HG02798 (cell line): ENCODE data around the gene U2AF1.
"Not testable (repeated sequence)": the region's sequence is repeated elsewhere in the genome, so short reads cannot be mapped to it uniquely, and the experiment has no call there.

Experiments
- ATAC-seq: cut with Tn5 transposase; IDR thresholded peaks from one replicate; pipeline ENCODE4 v1.9.1; 2021; ENCODE audit warnings: mild to moderate bottlenecking; ENCODE audit not compliant: unreplicated experiment, poor library complexity

U2AF1 gene, protein sequence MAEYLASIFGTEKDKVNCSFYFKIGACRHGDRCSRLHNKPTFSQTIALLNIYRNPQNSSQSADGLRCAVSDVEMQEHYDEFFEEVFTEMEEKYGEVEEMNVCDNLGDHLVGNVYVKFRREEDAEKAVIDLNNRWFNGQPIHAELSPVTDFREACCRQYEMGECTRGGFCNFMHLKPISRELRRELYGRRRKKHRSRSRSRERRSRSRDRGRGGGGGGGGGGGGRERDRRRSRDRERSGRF

DNA sequence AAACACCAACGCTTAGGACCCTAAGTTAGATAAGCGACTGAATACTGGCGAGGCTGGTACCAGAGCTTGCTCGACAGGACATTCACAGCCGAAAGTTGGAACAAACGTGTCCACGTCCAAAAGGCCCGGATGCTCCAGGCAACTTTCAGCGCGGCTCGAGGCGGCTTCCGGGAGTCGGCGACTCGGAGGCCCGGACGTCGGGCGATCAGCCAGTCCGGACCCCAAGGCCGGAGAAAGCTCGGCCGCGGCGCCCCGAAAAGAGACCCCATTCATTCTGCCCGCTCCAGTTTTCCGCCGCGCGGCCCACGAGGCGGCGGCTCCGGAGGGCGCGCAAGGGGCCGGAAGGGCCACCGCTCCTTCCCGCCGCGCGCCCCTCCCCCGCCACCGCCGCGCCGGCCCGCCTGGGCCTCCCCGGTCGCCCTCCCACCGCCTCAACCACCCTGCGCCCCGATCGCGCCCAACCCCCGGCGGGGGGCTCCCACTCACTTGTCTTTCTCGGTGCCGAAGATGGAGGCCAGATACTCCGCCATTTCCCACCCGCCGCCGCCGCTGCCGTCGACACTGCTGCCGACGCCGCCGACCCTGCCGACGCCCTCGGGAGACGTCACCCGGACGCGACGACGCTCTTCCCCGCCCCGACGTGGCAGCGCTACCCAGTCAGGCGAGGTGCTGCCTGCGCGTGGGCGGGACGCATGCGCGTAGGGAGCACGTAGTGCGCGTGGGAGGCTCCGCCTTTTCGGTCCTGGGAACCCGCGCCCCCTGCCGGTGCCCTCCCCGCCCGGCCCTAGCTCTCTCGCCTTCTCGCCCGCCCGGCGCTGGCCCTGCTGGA lies at the start of gene U2AF1:
U2AF1 (minus strand) TSS at position 606 of the 829 bp plus-strand sequence; CDS start at position 530, 76 bp downstream.
- peak; percentile 88 for ATAC-seq

DNA sequence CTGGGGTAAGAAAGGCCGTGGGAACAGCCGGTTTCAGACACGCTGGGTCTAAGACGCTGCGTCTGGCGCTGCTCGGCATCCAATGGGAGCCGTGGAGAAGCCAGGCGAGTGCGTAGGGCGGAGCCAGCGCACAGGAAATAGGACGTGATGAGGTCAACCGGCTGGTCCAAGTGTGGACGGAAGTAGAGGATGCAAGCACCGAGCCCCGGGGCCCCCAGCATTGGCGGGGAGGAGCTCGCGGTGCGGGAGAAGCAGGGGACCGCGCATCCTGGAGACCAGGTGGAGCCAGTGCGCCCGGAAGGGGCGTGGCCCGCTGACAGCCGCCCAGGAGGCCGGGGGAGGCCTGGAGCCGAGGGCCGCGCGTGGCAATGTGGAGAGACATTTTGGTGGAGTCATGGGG lies 46.2 kb upstream of the U2AF1 start:
- not testable (repeated sequence) for ATAC-seq

DNA sequence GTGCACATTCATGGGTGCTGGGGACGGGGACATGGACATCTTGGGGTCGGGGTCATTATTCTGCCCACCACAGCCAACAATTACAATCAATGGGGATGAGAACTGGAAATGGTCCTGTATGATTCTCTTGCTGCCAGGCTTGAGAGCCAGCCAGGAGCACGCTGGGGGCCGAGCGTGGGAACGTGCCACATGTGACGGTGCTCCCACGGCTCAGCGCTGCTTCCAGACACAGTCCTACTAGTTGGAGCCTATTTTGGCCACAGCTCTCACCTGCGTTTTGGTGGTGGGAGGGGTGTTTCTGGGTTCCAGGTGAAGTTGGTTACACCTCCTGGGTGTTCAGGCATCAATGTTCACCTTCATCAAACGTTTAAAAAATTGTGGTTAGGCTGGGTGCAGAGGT lies 42.0 kb upstream of the U2AF1 start:
- ATAC-seq = not testable (repeated sequence)

DNA sequence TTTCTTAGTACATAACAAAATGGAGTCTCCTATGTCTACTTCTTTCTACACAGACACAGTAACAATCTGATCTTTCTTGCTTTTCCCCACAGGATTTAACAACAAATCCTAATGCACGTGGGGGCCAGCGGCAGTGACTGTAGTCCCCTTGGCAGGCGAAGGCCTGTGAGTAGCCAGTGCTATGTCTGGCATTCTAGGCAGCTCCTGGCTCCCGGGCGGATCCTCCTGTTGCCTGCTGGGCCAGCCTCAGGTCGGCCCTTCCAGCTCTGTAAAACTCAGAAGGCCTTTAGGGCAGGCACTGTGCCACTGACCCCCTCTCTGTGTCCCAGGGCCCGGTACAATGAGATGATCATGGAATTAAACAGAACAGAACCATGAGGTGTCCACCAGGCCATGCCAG lies 40.6 kb upstream of the U2AF1 start:
- ATAC-seq = not testable (repeated sequence)

DNA sequence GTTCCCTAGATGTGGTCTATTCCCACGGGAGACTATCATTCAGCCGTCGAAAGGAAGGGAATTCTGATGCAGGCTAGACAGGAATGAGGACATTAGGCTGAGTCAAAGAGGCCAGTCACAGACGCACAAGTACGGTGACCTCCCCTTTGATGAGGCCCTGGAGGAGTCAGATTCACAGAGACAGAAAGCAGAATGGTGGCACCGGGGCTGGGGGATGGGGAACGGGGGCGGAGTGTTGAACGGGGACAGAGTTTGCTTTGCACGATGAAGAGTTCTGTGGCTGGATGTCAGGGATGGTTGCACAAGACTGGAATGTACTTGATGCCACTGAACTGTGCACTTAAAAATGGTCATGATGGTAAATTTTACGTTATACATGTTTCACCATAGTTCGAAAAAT lies 39.3 kb upstream of the U2AF1 start:
- ATAC-seq = not testable (repeated sequence)

DNA sequence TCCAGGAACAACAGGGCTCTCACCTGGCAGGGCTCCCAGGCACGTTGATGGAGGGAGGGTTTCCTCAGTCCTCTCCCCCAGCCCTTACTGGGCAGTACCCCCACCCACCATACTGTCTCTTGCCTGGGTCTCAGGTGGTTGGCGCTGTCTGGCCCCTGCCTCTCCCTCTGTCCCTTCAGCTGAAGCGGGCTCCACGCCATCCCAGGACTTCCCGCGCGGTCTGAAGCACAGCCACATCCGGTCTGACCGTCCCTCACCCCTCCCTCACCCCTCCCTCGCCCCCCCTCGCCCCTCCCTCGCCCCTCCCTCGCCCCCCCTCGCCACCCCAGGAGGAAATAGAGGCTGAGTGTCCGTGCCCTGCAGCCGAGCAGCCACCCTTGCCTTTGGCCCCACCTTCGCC lies 34.0 kb upstream of the U2AF1 start:
- ATAC-seq = not testable (repeated sequence)

DNA sequence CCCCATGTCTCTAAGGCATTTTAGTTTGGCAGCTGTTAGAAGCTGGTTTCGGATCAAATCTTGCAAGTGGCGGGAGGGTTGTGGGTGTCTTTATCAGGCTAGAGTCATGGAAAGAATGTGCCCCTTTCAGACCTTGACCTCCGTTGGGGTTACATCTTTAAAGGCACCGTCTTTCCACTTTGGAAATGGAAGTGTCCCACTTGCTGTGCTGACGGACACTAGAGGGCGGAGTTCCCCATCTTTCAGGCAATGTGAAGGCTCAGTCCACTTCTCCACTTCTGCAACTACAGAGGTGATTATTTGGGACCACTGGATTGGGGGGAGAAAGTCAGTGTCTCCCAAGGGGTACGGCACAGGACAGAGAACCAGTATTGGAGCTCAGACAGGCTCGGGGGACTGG lies 31.6 kb upstream of the U2AF1 start:
- ATAC-seq = not testable (repeated sequence)

DNA sequence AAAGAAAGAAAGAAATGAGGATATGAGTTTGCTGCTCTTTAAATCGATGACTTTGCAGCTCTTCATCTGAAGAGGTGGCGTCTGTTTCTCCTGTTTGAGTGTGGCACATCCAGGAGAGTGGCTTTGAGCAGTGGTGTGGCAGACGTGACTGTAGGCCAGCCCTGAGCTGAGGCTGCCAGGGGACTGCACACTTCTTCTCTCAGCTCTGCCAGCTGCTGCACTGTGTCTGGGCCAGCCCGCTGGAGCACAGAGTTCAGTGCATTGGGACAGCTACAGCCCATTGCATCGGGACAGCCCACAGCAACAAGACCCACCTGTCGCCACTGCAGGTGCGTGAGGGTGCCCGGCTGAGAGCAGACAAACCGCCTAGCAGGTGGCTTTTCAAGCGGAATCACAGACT lies 27.1 kb upstream of the U2AF1 start:
- ATAC-seq = not testable (repeated sequence)

DNA sequence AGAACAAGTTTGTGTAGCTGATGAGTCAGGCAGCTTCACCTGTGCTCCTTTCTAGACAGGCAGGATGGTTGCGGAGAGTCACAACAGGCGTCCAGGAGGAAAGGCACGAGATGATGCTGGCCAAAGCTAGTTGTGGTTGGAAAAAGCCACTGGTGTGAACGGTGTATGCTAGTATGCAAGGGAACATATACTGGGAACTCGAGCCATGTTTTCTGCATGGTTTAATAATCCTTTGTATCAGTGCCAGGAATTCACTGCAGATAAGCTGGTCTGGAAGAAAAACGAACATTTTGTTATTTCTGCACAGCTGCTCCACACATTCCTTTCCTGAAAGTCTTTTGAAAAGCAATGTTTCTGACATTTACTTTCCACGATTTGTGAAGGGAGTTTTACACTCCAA lies 22.7 kb upstream of the U2AF1 start:
- not testable (repeated sequence) for ATAC-seq

DNA sequence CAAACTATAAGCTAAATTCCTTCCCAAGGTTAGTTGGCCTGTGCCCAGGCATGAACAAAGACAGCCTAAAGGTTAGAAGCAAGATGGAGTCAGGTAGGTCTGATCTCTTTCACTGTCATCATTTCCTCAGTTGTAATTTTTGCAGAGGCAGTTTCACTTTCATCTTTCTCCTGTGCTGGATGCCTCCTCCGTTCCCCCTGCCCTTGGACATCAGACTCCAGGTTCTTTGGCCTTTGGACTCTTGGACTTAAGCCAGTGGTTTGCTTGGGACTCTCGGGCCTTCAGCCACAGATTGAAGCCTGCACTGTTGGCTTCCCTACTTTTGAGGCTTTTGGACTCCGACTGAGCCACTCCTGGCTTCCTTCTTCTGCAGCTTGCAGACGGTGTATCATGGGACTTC lies 8.6 kb upstream of the U2AF1 start:
- not testable (repeated sequence) for ATAC-seq

DNA sequence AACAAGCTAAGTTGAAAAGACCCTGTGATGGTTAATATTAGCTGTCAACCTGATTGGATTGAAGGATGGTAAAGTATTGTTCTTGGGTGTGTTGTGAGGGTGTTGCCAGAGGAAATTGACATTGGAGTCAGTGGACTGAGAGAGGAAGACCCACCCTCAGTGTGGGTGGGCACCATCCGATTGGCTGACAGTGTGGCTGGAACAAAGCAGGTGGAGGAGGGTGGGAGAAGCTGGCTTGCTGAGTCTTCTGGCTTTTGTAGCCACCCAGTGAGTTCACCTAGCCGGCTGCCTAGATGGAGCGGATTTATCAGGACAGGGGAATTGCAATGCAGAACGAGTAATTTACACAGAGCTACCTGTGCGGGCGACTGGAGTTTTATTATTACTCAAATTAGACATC lies 7.1 kb upstream of the U2AF1 start:
- not testable (repeated sequence) for ATAC-seq

DNA sequence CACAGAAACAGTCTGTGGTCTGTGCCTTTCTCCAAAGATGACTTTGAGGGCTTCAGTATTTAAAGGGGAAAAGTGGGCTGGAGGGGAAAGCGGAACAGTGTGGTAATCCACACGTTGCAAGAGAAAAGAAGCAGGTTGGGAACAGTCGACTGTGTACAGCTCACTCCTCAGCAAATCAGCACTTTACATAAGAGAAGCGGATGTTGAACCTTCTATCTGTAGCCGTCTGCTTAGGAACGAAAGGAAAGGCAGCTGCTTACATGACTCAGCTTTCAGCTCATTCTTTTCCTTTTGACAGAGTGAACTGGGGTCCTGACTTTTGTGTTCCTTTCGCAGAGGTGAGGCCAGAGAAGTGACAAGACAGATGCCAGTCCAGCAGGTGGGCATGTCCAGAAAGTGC lies 1.6 kb upstream of the U2AF1 start:
- ATAC-seq = not testable (repeated sequence)

DNA sequence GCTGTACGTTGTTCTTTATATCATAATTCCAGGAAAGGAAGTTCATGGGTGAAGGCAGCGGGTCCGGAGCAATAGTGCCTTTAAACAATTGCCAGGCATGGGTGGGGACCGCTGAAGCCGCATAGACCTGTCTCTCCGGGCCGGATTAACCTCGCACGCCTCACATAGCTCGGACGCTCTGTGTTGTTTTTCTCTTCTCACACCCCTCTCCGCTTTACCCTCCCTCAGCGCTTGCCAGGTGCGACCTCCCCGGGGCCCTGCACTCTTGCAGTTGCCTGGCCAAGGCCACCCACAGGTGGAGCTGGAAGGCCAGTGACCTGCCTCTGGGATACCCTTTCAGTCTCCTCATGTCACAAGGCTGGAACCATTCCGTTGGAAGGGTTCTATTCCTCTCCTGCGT lies 807 bp upstream of the U2AF1 start:
- not testable (repeated sequence) for ATAC-seq

DNA sequence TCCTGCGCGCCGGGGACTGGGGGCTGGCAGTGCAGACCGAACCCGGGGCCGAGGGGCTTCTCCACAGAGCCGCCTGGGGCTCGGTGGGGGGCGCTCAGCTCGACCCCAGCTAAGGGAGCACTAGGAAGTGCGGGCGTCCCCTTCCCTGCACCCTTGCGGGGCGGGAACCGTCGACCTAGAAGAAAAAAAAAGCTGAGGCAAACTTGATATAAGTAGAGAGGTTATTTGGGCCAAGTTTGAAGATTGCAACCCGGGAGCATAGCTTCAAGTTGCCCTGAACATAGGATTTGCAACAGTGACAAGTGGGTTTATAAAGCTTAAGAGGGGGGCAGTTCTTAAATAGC lies 396 bp upstream of the U2AF1 start:
- ATAC-seq = not testable (repeated sequence)

DNA sequence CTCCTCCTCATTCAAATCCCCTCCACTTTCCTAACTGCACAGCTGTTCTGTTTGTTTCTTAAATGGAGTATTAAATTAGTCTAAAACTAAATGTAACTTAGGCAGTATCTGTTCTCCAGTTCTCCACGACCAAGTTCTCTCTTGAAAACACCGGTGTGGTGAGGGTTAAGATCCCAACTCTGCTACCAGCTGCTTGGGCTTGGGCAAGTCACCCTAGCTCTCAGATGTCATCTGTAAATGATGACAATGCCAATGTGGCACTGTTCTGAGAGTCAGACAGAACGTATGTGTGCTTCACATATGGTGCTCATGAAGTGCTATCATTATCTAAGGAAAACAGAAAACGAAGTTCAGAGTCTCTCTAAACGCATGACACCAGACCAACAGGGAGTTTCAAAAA lies 2.7 kb downstream of the U2AF1 start:
- ATAC-seq = not testable (repeated sequence)

DNA sequence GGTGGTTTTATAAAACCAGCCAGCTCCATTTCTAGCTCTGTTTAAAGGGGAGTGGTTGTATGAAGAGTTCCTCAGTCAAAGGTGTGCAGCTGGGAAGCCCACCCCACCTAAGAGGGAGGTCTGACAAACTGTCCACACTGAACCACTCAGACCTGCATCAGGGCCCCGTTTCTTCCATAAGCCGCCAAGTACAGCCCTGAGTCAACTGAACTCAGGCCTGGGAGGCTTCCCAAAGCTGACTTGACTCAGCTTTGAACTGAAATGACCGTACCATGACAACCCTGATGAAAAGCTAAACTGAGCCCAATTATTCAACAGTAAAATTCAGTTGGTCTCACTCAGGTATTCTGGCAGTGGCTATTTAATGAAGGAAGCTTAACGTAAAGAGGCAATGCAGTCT lies 5.1 kb downstream of the U2AF1 start:
- ATAC-seq = not testable (repeated sequence)

DNA sequence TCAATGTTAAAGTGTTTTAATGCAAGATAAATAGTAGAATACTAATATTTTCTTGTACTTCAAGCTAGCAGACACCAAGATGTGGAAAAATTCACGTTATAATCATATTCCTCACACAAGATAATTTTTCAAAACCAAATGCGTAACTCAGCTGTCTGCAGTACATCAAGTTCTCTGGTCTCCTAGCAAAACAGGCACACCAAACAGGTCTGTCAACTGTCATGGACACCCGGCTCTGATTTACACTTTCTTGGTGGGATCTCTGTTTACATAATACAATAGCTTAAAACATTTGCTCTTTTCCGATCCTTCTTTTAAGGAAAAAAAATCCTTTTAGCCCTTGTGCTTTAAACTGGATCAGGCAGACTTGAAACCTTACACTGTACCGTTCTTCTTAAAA lies 5.7 kb downstream of the U2AF1 start:
- ATAC-seq = not testable (repeated sequence)

DNA sequence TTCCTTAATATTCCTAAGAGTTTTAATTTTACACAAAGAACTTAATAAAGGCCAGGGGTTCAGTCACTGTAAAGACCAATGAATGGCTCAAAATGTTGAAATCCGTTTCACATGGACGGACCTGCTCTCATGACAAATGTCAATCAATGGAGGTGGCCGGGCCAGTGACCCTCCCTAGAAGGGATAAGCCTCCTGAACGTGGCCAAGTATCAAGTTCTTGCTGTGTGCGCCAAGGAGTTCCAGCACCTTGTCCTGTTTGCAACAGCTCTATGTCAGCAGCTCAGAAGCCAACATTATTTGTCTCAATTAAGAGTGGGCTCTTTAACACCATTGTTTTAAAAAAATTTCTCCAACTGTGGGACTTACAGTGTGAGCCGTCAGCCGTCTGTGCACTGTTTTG lies 6.4 kb downstream of the U2AF1 start:
- not testable (repeated sequence) for ATAC-seq

DNA sequence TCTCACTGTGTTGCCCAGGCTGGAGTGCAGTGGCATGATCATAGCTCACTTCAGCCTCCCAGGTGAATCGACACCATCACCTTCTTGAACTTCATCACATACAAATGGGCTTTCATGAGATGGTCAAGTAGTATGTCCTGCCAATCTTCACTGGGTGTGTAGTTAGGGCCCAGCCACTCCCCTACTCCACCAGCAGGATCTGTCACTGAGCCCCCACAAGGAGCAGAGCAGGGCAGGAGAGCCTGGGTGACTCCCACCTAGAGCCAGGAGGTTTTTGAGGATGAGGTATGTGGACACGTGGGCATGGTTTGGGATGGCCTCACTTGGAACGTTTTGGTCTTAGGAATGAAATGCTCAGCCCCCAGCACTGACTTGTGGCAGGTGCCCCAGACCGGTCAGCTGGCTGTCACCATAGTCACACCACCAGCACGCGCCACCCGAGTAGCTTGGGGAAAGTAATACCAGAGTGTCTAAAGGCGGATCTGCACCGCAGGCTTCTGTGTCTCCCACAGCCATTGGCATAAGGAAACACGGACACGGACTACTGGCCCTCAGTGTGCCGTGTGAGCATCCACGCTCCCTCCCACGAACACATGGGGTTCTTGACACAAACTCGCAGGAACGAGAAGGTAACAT lies 15.3 kb downstream of the U2AF1 start:
- not testable (repeated sequence) for ATAC-seq

DNA sequence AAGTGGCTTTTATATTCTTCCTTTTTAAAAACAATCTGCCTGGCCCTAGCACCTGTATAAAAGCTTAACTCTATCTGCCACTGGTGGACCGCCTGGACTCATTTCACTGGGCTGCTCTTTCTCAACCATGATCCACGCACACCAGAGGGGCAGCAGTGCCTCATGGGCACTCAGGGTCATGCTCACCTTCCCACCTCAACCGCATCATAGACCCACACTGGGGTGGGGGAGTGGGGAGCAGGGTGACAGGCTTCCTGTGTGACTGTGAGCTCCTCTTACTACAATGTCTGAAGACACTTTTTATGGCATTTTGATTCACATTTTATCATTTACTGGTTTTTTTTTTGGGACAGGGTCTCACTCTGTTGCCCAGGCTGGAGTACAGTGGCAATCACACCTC lies 16.4 kb downstream of the U2AF1 start:
- not testable (repeated sequence) for ATAC-seq

DNA sequence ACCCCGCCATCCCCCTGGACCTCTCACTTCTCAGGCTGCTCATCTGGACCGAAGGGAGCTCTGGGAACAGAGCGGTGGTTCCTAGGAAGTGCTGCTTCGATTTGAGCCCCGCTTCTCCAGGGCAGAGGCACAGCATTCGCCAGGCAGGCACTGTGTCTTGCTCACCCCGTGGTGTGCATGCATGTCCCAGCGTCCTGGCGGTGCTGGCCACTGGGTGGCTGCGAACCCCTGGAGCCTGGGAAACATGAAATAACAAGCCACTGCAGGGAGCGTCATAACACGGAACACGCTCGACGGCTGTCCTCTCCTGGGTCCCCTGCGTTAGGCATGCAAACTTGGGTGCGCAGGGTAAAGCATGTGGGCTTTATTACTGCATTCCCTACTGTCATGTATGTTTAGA lies 17.9 kb downstream of the U2AF1 start:
- not testable (repeated sequence) for ATAC-seq
